ENCODE measurements around the gene CAPNS2.

The CAPNS2 gene

GRCh38 chr16:55566432-55567175 lies at the start of gene CAPNS2:
CAPNS2 (plus strand) TSS chr16:55566684; CDS start chr16:55566757, 73 bp downstream.
- DNase-seq = no peak

- DNase-seq = no peak
Measured at GRCh38 chr16:55521792-55522191, 44.7 kb upstream of the CAPNS2 start.

GRCh38 chr16:55526441-55526840 lies 40.0 kb upstream of the CAPNS2 start:
- no peak for DNase-seq

GRCh38 chr16:55527885-55528284 lies 38.6 kb upstream of the CAPNS2 start:
- DNase-seq = no peak

- no peak for DNase-seq
Measured at GRCh38 chr16:55529018-55529417, 37.5 kb upstream of the CAPNS2 start.

- no peak for DNase-seq
Measured at GRCh38 chr16:55530316-55530856, 36.1 kb upstream of the CAPNS2 start.

GRCh38 chr16:55532227-55532626 lies 34.3 kb upstream of the CAPNS2 start:
- no peak for DNase-seq

GRCh38 chr16:55534756-55535155 lies 31.7 kb upstream of the CAPNS2 start:
- no peak for DNase-seq

GRCh38 chr16:55539049-55539448 lies 27.4 kb upstream of the CAPNS2 start:
- no peak for DNase-seq

GRCh38 chr16:55539488-55539887 lies 27.0 kb upstream of the CAPNS2 start:
- no peak for DNase-seq

GRCh38 chr16:55540221-55540620 lies 26.3 kb upstream of the CAPNS2 start:
- DNase-seq = no peak

- no peak for DNase-seq
Measured at GRCh38 chr16:55542459-55543082, 23.9 kb upstream of the CAPNS2 start.

GRCh38 chr16:55543472-55543871 lies 23.0 kb upstream of the CAPNS2 start:
- peak; percentile 35 for DNase-seq

- DNase-seq = no peak
Measured at GRCh38 chr16:55552621-55553020, 13.9 kb upstream of the CAPNS2 start.

- no peak for DNase-seq
Measured at GRCh38 chr16:55555436-55555835, 11.0 kb upstream of the CAPNS2 start.

GRCh38 chr16:55557186-55557585 lies 9.3 kb upstream of the CAPNS2 start:
- DNase-seq = no peak

GRCh38 chr16:55559233-55559632 lies 7.3 kb upstream of the CAPNS2 start:
- DNase-seq = no peak

GRCh38 chr16:55559933-55560516 lies 6.5 kb upstream of the CAPNS2 start:
- no peak for DNase-seq

- no peak for DNase-seq
Measured at GRCh38 chr16:55561319-55561848, 5.1 kb upstream of the CAPNS2 start.

GRCh38 chr16:55562936-55563335 lies 3.5 kb upstream of the CAPNS2 start:
- no peak for DNase-seq

- DNase-seq = no peak
Measured at GRCh38 chr16:55563797-55564196, 2.7 kb upstream of the CAPNS2 start.

GRCh38 chr16:55565086-55565485 lies 1.4 kb upstream of the CAPNS2 start:
- no peak for DNase-seq

- DNase-seq = no peak
Measured at GRCh38 chr16:55567382-55567781, 898 bp downstream of the CAPNS2 start.

GRCh38 chr16:55568207-55568606 lies 1.7 kb downstream of the CAPNS2 start:
- no peak for DNase-seq
